A673 (cell line): ENCODE measurements around the gene KRT6C.

Experiments
- EZH2 ChIP-seq: fragments of 200-600 bp; sonication (generic); IDR thresholded peaks from 2 replicates; pipeline ENCODE4 v1.6.1; 2017; ENCODE audit warnings: borderline replicate concordance, low read depth, mild to moderate bottlenecking, mixed read lengths, antibody characterized with exemption, low read length; ENCODE audit not compliant: poor library complexity, severe bottlenecking
- TF ChIP-seq, protein P1 (sequence below): fragments of 300-800, 200-600 bp; sonication (generic); conservative IDR thresholded peaks from 2 replicates; pipeline ENCODE4 v1.5.1; 2017; ENCODE audit warnings: low read depth, mild to moderate bottlenecking, antibody characterized with exemption, low read length, moderate library complexity, mixed read lengths

DNA sequence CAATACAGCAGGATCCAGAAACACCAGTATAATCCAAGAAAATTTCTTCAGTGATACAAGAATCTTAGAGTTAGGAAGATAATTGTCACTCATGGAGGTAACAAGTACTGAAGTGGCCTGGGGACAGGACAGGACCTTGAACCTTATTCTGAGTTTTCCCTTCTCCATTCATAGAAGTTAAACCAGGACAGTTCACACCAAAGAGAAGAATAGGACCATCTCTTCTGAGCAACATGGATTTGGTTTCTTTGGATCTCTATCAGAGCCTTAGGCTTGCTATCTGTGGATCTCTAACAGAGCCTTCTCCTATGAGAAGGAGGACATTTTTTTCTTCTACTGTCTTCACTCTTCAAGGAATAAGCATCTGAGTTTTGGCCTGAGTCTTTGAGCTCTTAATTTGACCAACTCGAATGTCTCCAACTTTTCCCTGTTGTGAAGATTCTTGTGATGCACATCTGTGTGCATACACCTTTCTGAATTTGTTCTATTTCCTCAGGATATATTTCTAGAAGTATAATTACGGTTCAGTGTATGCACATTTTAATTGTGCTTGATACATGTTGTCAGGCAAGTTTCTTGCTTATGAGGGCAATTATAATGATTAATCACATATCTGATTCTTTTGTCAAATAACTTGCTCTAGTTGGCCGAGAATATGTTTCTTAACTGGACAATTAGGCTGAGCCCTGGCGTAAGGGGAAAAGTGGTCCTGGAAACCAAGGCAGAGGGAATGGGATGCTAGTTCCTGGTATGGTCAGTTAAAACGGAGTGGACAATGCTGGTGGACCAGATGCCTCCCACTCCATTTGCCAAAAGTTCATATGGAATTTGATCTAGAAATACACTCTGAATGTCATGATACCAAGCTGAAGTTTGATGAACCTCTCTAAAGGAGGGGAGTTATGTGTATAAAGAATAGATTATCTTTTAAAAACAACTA lies 12.8 kb upstream of the KRT6C start:
- TF ChIP-seq, protein P1, sequence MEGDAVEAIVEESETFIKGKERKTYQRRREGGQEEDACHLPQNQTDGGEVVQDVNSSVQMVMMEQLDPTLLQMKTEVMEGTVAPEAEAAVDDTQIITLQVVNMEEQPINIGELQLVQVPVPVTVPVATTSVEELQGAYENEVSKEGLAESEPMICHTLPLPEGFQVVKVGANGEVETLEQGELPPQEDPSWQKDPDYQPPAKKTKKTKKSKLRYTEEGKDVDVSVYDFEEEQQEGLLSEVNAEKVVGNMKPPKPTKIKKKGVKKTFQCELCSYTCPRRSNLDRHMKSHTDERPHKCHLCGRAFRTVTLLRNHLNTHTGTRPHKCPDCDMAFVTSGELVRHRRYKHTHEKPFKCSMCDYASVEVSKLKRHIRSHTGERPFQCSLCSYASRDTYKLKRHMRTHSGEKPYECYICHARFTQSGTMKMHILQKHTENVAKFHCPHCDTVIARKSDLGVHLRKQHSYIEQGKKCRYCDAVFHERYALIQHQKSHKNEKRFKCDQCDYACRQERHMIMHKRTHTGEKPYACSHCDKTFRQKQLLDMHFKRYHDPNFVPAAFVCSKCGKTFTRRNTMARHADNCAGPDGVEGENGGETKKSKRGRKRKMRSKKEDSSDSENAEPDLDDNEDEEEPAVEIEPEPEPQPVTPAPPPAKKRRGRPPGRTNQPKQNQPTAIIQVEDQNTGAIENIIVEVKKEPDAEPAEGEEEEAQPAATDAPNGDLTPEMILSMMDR: no peak
- TF ChIP-seq EZH2: no peak
